ENCODE data around the gene CLDN1.
"Not testable (repeated sequence)": the region's sequence is repeated elsewhere in the genome, so short reads cannot be mapped to it uniquely, and the experiment has no call there.

Gene CLDN1

DNA sequence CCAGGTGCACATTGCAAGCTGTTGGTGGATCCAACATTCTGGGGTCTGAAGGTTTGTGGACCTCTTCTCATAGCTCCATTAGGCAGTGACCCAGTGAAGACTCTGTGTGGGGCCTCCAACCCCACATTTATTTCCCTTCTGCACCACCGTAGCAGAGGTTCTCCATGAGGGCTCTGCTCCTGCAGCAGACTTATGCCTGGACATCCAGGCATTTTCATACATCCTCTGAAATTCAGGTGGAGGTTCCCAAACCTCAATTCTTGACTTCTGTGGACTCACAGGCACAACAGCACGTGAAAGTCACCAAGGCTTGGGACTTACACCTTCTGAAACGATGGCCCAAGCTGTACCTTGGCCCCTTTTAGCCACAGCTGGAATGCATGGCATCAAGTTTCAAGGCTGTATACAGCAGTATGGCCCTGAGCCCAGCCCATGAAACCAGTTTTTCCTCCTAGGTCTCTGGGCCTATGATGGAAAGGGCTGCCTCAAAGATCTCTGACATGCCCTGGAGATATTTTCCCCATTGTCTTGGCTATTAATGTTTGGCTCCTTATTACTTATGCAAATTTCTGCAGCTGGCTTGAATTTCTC lies 30.2 kb downstream of the CLDN1 start:
- Mint-ChIP-seq H3K27ac (no peak overlapping the region), H3K4me1 (ENCODE audit: low read depth) (no peaks in the 10 kb centered on the region), H3K9me3 (peaks cover 11% of the 10 kb centered on the region), H3K4me3 (no peak overlapping the region), H3K27me3 (peaks cover 9% of the 10 kb centered on the region), H3K36me3 (ENCODE audit: low read depth) (no peaks in the 10 kb centered on the region)

DNA sequence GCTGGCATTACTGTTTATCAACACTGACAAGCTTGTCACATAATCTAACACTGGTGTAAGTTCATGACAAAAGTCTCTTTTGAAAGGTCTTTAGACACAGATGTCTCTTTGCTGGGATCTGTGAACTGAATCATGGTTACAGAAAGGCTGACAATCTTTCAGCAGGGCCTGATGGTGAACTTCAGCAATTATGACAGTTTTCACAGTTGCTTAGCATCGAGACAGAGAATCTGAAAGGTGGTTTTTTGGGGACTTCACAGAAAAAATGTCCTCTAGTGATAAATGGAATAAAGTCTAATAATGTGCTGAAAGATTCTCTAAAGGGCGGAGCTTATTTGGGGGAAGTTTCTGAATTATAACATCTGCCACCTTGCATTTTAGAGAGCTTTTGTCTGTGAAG lies 32.3 kb downstream of the CLDN1 start:
- H3K36me3 Mint-ChIP-seq (ENCODE audit: low read depth), result peaks cover 8% of the 10 kb centered on the region
- no peaks in the 10 kb centered on the region for H3K4me1 Mint-ChIP-seq (ENCODE audit: low read depth)
- H3K9me3 Mint-ChIP-seq, result peaks cover 21% of the 10 kb centered on the region
- no peak overlapping the region for H3K27ac Mint-ChIP-seq
- H3K4me3 Mint-ChIP-seq, result no peak overlapping the region
- peaks cover 6% of the 10 kb centered on the region for H3K27me3 Mint-ChIP-seq

DNA sequence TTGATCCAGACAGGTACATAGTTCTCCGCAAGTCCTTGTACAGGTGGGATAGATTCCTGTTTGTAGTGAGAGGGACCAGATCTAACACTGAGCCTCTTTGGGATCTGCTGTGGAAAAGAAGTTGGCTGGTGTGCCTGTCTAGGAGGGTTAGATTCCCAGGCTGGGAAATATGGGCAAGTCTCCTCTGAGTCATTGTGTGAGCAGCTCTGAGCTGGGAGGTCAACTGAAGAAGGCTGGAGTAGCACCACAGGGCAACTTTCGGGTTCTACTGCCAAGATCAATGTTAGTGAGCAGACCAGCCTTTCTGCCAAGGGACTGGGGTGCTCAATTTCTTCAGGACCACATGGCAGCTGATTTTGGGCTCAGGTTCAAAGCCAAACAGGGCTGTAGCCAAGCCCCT lies 33.4 kb downstream of the CLDN1 start:
- H3K27ac Mint-ChIP-seq, result no peak overlapping the region
- peaks cover 8% of the 10 kb centered on the region for H3K36me3 Mint-ChIP-seq (ENCODE audit: low read depth)
- peaks cover 6% of the 10 kb centered on the region for H3K27me3 Mint-ChIP-seq
- peaks cover 31% of the 10 kb centered on the region for H3K9me3 Mint-ChIP-seq
- no peak overlapping the region for H3K4me3 Mint-ChIP-seq
- H3K4me1 Mint-ChIP-seq (ENCODE audit: low read depth), result no peaks in the 10 kb centered on the region

DNA sequence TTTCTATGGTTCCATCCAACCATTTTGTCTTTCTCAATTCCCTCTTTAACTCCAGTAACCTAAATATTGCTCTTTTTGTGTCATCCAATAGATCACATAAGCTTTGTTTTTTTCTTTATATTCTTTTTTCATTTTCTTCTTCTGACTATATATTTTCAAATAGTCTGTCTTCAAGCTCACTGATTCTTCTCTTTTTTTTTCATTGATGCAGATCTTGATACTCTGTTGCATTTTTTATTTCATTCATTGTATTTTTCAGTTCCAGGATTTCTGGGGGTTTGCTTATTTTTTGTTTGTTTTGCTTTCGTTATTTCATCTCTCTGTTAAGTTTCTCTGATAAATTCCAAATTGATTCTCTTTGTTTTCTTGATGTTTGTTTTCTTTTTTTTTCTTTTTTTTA lies 36.2 kb downstream of the CLDN1 start:
- Mint-ChIP-seq H3K9me3 (peaks cover 28% of the 10 kb centered on the region), H3K4me1 (ENCODE audit: low read depth) (no peaks in the 10 kb centered on the region), H3K27me3 (no peaks in the 10 kb centered on the region), H3K36me3 (ENCODE audit: low read depth) (peaks cover 8% of the 10 kb centered on the region), H3K4me3 (no peak overlapping the region), H3K27ac (no peak overlapping the region)

DNA sequence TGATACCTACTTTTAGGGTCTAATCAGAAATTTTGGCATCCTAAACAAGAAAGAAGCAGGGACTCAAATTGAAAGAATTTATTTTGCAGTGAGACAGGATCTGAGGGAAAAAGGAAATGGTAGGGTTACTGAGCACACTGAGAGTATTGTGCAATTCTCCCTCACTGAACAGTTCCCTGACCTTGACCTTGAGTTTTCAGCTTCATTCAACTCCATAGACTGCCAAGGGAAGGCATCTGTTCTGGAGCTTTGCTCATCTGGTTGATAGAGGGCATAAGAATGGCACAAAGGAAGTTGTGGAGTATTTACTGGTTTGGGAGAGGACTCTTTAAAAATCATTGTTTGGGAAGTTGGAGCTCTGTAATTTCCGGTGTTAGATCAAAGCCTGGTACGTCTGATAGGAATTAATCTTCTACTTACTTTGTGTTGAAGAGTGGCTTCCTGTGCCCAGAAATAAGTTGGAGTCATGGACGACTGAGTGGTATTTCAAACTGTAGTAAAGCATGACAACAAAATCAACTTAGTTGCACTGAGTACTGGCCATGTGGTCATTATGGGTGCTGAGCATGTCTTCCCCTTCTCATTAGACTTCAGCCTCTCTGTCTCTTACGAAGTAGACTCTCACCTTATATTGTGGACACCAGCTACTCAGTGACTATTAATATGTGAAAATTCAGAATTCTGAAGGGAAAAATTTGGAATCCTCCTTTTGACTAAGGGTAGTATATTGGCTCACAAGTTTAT lies 40.8 kb downstream of the CLDN1 start:
- no peaks in the 10 kb centered on the region for H3K4me1 Mint-ChIP-seq (ENCODE audit: low read depth)
- no peak overlapping the region for H3K27ac Mint-ChIP-seq
- no peak overlapping the region for H3K4me3 Mint-ChIP-seq
- H3K27me3 Mint-ChIP-seq, result peaks cover 11% of the 10 kb centered on the region
- H3K9me3 Mint-ChIP-seq, result peaks cover 19% of the 10 kb centered on the region
- peaks cover 8% of the 10 kb centered on the region for H3K36me3 Mint-ChIP-seq (ENCODE audit: low read depth)

DNA sequence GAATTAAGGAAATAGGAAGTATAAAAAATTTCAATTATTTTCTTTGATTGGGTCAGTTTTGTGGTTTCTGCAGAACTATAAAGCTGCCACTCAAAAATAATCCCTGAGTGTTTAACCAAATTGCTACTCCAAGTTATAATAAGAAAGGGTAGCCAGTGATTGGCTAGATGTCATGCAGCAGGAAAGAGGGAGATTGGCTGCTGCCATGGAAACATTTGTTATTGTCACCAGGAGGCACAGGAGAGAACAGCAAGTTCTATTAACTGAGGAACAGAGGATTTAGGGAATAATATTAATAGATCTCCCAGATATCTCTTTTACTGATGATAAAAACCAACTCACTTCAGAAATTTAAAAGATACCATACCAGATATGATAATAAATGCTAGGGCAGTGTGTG lies 42.6 kb downstream of the CLDN1 start:
- no peaks in the 10 kb centered on the region for H3K36me3 Mint-ChIP-seq (ENCODE audit: low read depth)
- H3K27me3 Mint-ChIP-seq, result peaks cover 15% of the 10 kb centered on the region
- H3K27ac Mint-ChIP-seq, result no peak overlapping the region
- peaks cover 7% of the 10 kb centered on the region for H3K9me3 Mint-ChIP-seq
- no peak overlapping the region for H3K4me3 Mint-ChIP-seq
- H3K4me1 Mint-ChIP-seq (ENCODE audit: low read depth), result no peaks in the 10 kb centered on the region

DNA sequence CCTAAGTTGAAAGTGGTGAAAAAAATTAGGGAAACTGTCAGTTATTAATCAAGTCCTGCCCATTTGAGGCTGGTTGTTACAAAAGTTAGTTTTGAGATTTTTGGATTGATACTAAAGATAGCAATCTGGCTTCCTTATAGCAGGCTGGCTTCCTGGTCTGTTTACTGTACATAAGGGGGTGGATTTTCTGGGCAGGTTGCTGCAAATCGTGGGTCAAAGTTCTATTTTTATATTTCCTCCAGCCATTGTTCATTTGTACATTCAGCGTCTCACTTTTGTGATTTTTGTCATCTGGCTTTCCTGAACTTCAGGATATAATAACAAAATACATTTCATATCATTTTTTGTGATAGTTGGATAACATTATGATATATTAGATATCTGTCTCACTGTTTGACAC lies 49.5 kb downstream of the CLDN1 start:
- H3K4me3 Mint-ChIP-seq, result no peak overlapping the region
- no peaks in the 10 kb centered on the region for H3K4me1 Mint-ChIP-seq (ENCODE audit: low read depth)
- H3K27me3 Mint-ChIP-seq, result peaks cover 22% of the 10 kb centered on the region
- no peaks in the 10 kb centered on the region for H3K36me3 Mint-ChIP-seq (ENCODE audit: low read depth)
- H3K27ac Mint-ChIP-seq, result no peak overlapping the region
- peaks cover 4% of the 10 kb centered on the region for H3K9me3 Mint-ChIP-seq

DNA sequence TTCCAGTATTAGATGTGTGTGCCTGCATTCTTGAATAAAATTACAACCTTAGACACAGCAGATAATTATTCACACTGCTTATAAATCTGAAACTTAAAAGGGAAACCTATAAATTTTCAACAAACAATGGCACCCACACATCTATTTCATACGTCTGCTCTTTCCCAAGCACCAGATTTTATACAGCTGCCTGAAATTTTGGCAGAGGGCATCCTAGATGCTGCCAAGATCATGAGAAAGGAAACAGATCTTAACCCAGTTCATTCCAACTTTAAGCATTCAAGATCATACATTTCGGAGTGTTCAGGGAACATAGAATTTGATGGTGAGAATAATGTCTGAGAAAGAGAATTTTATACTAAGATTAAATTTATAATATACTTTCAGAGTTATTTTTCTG lies 53.1 kb downstream of the CLDN1 start:
- Mint-ChIP-seq H3K9me3 (peaks cover 4% of the 10 kb centered on the region), H3K36me3 (ENCODE audit: low read depth) (no peaks in the 10 kb centered on the region), H3K4me3 (no peak overlapping the region), H3K4me1 (ENCODE audit: low read depth) (no peaks in the 10 kb centered on the region), H3K27ac (no peak overlapping the region), H3K27me3 (peaks cover 19% of the 10 kb centered on the region)

DNA sequence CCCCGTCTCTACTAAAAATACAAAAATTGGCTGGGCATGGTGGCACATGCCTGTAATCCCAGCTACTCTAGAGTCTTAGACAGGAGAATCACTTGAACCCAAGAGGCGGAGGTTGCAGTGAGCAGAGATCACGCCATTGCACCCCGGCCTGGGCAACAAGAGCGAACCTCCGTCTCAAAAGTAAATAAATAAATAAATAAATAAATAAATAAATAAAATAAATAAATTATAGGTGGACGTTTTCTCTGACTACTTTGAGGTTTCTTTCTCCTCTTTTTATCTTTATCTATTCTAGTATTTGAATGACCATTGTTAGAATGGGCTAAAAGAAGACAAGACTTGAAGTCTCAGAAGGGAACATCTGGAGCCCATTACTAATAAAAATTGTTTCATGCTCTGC lies 54.8 kb downstream of the CLDN1 start:
- peaks cover 34% of the 10 kb centered on the region for H3K27me3 Mint-ChIP-seq
- not testable (repeated sequence) for H3K36me3 Mint-ChIP-seq (ENCODE audit: low read depth); H3K27ac Mint-ChIP-seq; H3K9me3 Mint-ChIP-seq; H3K4me3 Mint-ChIP-seq; H3K4me1 Mint-ChIP-seq (ENCODE audit: low read depth)

DNA sequence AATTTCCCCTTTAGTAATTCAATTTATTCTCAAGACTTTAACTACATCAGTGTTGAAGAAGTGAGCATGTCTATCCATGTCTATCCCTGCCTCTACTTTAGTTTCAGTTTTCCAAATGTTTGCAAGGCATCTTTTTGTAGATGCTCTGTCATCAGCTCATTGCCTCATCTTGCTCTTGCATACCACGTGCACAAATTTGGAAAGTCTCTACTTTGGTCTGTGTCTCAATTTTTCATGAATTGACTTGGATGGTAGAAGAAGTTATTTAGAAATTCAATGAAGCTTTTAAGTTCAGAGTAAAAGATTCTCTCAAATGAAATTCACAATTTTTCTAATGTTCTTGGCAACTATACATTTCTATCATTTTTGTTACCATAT lies 55.3 kb downstream of the CLDN1 start:
- H3K27ac Mint-ChIP-seq, result no peak overlapping the region
- no peaks in the 10 kb centered on the region for H3K36me3 Mint-ChIP-seq (ENCODE audit: low read depth)
- H3K27me3 Mint-ChIP-seq, result peaks cover 34% of the 10 kb centered on the region
- H3K4me3 Mint-ChIP-seq, result no peak overlapping the region
- H3K4me1 Mint-ChIP-seq (ENCODE audit: low read depth), result no peaks in the 10 kb centered on the region
- peaks cover 4% of the 10 kb centered on the region for H3K9me3 Mint-ChIP-seq

DNA sequence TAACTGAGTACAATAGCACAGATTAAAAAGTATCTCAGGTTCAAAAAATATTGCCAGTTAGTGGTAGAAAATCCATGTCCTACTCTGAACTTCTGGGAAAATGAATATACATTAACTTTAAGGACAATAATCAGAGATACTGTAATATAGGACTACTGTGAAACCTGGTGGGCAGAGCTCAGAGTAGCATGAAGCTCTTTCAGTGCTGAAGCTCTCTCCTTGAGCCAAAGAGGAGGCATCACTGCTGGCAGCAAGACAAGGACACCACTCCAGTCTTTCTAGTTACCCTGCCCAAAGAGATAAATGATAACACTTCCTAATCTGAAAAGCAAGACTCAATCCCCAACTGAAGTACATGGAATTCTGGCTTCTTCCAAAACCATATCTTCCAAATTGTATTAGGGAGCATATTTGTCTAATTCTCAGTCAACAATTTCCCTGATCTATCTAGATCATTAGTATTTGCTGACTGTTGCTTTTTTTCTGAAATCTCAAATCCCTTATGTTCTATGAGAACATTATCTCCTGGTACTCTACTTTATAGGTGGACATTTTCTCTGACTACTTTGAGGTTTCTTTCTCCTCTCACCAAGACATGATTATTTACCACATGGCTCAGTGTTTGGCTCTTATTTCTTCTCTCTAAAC lies 55.9 kb downstream of the CLDN1 start:
- Mint-ChIP-seq H3K27ac (no peak overlapping the region), H3K4me3 (no peak overlapping the region), H3K27me3 (peaks cover 34% of the 10 kb centered on the region), H3K4me1 (ENCODE audit: low read depth) (no peaks in the 10 kb centered on the region), H3K9me3 (peaks cover 4% of the 10 kb centered on the region), H3K36me3 (ENCODE audit: low read depth) (no peaks in the 10 kb centered on the region)

DNA sequence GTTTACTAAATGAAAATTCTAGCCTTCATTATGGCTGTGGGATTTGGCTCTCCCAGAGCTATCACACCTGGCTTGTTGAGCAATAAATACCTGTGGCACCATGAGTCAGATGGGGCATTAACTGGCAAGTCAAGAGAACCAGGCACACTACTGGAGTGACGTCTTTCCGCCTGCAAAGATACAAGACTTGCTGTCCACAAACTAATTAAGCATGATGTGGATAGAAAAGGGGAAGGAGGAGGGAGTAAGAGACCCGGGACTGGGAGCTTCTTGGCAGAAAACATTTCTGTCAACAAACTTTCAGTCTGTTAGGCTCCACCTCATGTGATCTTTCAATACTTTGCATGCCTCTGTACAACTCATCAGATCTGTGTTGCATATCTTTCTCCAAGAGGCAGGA lies 56.5 kb downstream of the CLDN1 start:
- Mint-ChIP-seq H3K27me3 (peaks cover 29% of the 10 kb centered on the region), H3K27ac (no peak overlapping the region), H3K9me3 (peaks cover 4% of the 10 kb centered on the region), H3K4me3 (no peak overlapping the region), H3K4me1 (ENCODE audit: low read depth) (no peaks in the 10 kb centered on the region), H3K36me3 (ENCODE audit: low read depth) (no peaks in the 10 kb centered on the region)

DNA sequence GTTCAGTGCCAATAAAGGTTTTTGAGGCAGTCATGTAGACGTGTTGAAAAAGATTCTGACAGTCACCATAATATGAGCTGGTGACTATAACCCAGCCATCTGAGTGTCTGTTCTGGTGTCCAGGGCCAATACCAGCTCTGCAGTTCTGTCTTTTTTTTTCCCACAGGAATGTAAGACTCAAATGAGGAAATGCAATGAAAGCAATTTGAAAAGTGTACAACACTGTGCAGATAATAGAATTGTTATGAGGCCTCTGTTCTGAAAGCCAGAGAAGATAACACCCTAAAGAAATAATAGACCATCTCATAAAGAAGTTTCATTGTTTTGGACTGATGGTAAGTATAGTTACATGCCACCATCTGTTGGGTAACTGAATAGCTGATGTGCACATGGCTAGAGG lies 57.1 kb downstream of the CLDN1 start:
- H3K36me3 Mint-ChIP-seq (ENCODE audit: low read depth), result no peaks in the 10 kb centered on the region
- H3K27ac Mint-ChIP-seq, result no peak overlapping the region
- no peak overlapping the region for H3K4me3 Mint-ChIP-seq
- peaks cover 27% of the 10 kb centered on the region for H3K27me3 Mint-ChIP-seq
- H3K4me1 Mint-ChIP-seq (ENCODE audit: low read depth), result no peaks in the 10 kb centered on the region
- H3K9me3 Mint-ChIP-seq, result peaks cover 4% of the 10 kb centered on the region

DNA sequence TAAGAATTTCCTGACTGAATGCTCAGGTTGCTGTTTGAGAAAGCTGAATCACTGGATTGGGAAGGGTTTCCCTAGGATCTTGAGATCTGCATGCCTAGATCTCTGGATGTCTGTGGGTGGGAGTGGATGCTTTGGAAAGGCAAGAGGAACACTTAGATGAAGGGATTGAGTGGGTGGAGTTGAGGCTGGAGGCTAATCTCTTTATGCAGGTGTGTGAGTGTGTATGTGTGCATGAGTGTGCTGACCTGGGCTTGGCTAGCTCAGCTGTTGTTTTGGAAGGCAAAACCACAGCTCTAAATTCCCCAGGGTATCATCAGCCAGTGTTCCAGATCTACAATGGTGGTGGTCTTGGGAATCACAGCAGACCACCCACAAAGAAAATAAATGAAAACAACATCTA lies 60.5 kb downstream of the CLDN1 start:
- Mint-ChIP-seq H3K27ac (no peak overlapping the region), H3K4me1 (ENCODE audit: low read depth) (no peaks in the 10 kb centered on the region), H3K4me3 (no peak overlapping the region), H3K36me3 (ENCODE audit: low read depth) (no peaks in the 10 kb centered on the region), H3K9me3 (no peaks in the 10 kb centered on the region), H3K27me3 (peaks cover 20% of the 10 kb centered on the region)

DNA sequence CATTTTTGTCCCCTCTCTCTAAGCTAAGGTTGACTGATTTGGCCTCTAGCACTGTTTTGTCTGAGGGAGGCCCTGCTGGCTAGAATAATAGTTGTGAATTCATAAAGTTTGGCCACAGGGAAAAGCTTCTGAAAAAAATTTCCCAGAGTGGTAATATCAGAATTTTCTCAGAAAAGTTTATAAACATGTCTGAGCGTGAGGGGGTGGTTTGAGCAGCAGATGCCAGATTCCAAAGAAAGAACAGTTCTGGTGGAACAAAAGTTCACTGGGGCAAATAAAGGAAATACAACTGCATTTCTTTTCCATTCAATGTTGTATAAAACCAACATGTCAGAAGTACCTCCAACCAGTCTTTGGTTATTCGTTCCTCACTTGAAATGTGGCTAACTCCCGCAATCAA lies 61.2 kb downstream of the CLDN1 start:
- Mint-ChIP-seq H3K27ac (no peak overlapping the region), H3K36me3 (ENCODE audit: low read depth) (no peaks in the 10 kb centered on the region), H3K4me3 (no peak overlapping the region), H3K4me1 (ENCODE audit: low read depth) (no peaks in the 10 kb centered on the region), H3K27me3 (peaks cover 16% of the 10 kb centered on the region), H3K9me3 (no peaks in the 10 kb centered on the region)

DNA sequence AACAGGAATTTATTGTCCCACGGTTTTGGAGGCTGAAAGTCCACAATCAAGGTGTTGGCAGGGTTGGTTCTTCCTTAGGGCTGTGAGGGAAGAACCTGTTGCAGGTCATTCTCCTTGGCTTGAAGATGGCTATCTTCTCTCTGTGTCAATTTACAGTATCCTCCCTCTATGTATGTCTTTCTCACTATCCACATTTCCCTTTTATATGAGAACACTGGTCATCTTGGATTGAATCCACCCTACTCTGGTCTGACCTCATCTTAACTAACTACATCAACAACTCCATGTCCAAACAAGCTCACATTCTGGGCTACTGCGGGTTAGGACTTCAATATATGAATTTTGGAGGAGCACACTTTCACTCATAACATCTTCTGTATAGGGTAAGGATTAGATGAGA lies 61.9 kb downstream of the CLDN1 start:
- H3K9me3 Mint-ChIP-seq, result no peaks in the 10 kb centered on the region
- no peaks in the 10 kb centered on the region for H3K36me3 Mint-ChIP-seq (ENCODE audit: low read depth)
- no peaks in the 10 kb centered on the region for H3K4me1 Mint-ChIP-seq (ENCODE audit: low read depth)
- H3K27me3 Mint-ChIP-seq, result peaks cover 16% of the 10 kb centered on the region
- H3K4me3 Mint-ChIP-seq, result no peak overlapping the region
- no peak overlapping the region for H3K27ac Mint-ChIP-seq

All from stimulated activated naive CD8-positive, alpha-beta T cell treated with anti-CD3 and anti-CD28 coated beads, Interleukin-15, Interleukin-2, amounts not matched to agents 100 ng/mL and 50 ng/mL, for 24 hours (primary cell).